ENCODE measurements around the gene SCN4A.

DNA sequence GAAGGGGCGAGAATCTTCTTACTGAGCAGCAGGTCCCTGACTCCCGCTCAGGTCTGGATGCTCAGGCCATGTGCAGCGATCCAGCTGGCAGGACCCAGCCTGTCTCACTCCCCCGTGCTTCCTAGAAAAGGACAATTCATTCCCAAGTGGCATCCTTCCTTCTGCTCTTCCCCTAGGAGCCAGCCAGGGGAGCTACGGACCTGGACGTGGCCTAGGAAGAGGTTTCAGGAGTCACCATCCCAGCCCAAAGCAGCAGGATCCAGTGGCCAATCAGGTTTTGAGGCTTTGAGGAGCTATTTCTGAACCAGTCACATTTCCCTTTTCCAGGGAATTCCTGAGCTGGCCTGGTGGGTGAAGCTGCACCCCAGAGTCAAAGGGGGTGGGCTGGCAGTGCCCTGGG lies 32.8 kb downstream of the SCN4A start:
- TF ChIP-seq, protein P1, sequence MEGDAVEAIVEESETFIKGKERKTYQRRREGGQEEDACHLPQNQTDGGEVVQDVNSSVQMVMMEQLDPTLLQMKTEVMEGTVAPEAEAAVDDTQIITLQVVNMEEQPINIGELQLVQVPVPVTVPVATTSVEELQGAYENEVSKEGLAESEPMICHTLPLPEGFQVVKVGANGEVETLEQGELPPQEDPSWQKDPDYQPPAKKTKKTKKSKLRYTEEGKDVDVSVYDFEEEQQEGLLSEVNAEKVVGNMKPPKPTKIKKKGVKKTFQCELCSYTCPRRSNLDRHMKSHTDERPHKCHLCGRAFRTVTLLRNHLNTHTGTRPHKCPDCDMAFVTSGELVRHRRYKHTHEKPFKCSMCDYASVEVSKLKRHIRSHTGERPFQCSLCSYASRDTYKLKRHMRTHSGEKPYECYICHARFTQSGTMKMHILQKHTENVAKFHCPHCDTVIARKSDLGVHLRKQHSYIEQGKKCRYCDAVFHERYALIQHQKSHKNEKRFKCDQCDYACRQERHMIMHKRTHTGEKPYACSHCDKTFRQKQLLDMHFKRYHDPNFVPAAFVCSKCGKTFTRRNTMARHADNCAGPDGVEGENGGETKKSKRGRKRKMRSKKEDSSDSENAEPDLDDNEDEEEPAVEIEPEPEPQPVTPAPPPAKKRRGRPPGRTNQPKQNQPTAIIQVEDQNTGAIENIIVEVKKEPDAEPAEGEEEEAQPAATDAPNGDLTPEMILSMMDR (IDR thresholded peaks at IDR 0.05; ENCODE audit: poor library complexity) = no peak
- TF ChIP-seq EZH2phosphoT487 (IDR thresholded peaks at IDR 0.05; ENCODE audit: low read depth, severe bottlenecking, unreplicated experiment) = no peak
- TF ChIP-seq EZH2 (IDR thresholded peaks at IDR 0.05; ENCODE audit: borderline replicate concordance) = no peak
